ENCODE results near the gene DMTF1. TPM values are rescaled to one million over a fixed set of nuclear protein-coding genes. Genes with fewer than 3 reads are reported as not detected.
"Not testable (repeated sequence)": the region's sequence is repeated elsewhere in the genome, so short reads cannot be mapped to it uniquely, and the experiment has no call there.

Gene DMTF1
- polyA plus RNA-seq, 2 donors: 18.9 to 37.6 TPM

DNA sequence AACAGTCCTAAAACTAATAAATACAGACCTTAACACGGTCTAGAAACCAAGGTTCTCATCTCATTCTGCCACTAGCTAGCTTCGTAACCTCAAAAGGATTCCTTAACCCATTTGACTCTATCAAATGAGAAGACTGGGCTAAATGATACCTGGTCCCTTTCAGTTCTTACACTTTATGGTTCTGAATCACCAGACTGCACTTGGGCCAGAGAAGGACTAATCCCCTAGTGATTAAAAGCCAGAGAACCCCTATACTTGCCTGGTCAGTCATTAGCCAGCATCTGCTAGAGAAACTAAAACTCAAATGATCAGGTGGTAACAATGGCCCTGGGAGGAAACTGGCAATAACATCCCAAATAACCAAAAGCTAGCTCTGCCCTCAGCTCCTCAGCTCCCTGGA is 50.5 kb downstream of the DMTF1 start:
- WGBS, 2 donors: 97% methylated on average over 2 of the region's 2 CpGs
- no peaks in the 10 kb centered on the region for H3K4me1 ChIP-seq (ENCODE audit: control insufficient read depth in 2 of 2, insufficient read depth in 2 of 2, low read length in 1 of 2)
- H3K27ac ChIP-seq (ENCODE audit: low read depth in 2 of 2, low read length in 1 of 2): no peak overlapping the region
- no peaks in the 10 kb centered on the region for H3K27me3 ChIP-seq (ENCODE audit: control insufficient read depth in 1 of 2, insufficient read depth in 2 of 2, low read length in 2 of 2)
- peaks cover 0 to 7% of the 10 kb centered on the region in 2 donors for H3K9me3 ChIP-seq (ENCODE audit: control insufficient read depth in 2 of 2, insufficient read depth in 1 of 2, low read depth in 1 of 2, low read length in 1 of 2)
- H3K4me3 ChIP-seq (ENCODE audit: low read depth in 1 of 2, low read length in 2 of 2): no peak overlapping the region
- H3K36me3 ChIP-seq (ENCODE audit: control insufficient read depth in 2 of 2, insufficient read depth in 2 of 2, low read length in 1 of 2): no peaks in the 10 kb centered on the region

- not testable (repeated sequence) for H3K4me1 ChIP-seq (ENCODE audit: control insufficient read depth in 2 of 2, insufficient read depth in 2 of 2, low read length in 1 of 2); H3K36me3 ChIP-seq (ENCODE audit: control insufficient read depth in 2 of 2, insufficient read depth in 2 of 2, low read length in 1 of 2); H3K27ac ChIP-seq (ENCODE audit: low read depth in 2 of 2, low read length in 1 of 2); H3K4me3 ChIP-seq (ENCODE audit: low read depth in 1 of 2, low read length in 2 of 2); H3K9me3 ChIP-seq (ENCODE audit: control insufficient read depth in 2 of 2, insufficient read depth in 1 of 2, low read depth in 1 of 2, low read length in 1 of 2); H3K27me3 ChIP-seq (ENCODE audit: control insufficient read depth in 1 of 2, insufficient read depth in 2 of 2, low read length in 2 of 2)
- 81 to 85% methylated on average over 4 of the region's 4 CpGs for WGBS, 2 donors
Observed at GRCh38 chr7:87203929-87204328, 51.7 kb downstream of the DMTF1 start.

DNA sequence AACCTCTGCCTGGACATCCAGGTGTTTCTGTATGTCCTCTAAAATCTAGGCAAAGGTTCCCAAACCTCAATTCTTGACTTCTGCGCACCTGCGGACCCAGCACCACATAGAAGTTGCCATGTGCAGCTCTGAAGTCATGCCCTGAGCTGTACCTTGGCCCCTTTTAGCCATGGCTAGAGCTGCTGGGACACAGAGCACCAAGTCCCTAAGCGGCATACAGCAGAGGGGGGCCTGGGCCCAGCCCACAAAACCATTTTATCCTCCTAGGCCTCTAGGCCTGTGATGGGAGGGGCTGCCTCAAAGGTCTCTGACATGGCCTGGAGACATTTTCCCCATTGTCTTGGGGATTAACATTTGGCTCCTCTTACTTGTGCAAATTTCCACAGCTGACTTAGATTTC is 52.7 kb downstream of the DMTF1 start:
- Histone ChIP-seq H3K4me3 (ENCODE audit: low read depth in 1 of 2, low read length in 2 of 2) (no peak overlapping the region), H3K9me3 (ENCODE audit: control insufficient read depth in 2 of 2, insufficient read depth in 1 of 2, low read depth in 1 of 2, low read length in 1 of 2) (peaks cover 0 to 7% of the 10 kb centered on the region in 2 donors), H3K4me1 (ENCODE audit: control insufficient read depth in 2 of 2, insufficient read depth in 2 of 2, low read length in 1 of 2) (no peaks in the 10 kb centered on the region), H3K27ac (ENCODE audit: low read depth in 2 of 2, low read length in 1 of 2) (no peak overlapping the region), H3K27me3 (ENCODE audit: control insufficient read depth in 1 of 2, insufficient read depth in 2 of 2, low read length in 2 of 2) (no peaks in the 10 kb centered on the region), H3K36me3 (ENCODE audit: control insufficient read depth in 2 of 2, insufficient read depth in 2 of 2, low read length in 1 of 2) (peaks cover 0 to under 1% of the 10 kb centered on the region in 2 donors)
- WGBS, 2 donors: 66 to 68% methylated on average over 3 of the region's 3 CpGs

DNA sequence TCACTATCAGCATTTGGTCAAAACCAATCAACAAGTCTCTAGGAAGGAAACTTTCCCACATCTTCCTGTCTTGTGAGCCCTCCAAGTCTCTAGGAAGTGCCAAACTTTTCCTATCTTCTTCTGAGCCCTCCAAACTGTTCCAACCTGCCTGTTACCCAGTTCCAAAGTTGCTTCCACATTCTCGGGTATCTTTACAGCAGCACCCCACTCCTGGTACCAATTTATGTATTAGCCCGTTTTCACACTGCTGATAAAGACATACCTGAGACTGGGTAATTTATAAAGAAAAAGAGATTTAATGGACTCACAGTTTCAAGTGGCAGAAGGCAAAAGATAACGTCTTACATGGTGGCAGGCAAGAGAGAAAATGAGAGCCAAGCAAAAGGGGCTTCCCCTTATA is 53.4 kb downstream of the DMTF1 start:
- 93 to 95% methylated on average over 3 of the region's 3 CpGs for WGBS, 2 donors
- H3K4me1 ChIP-seq (ENCODE audit: control insufficient read depth in 2 of 2, insufficient read depth in 2 of 2, low read length in 1 of 2); H3K4me3 ChIP-seq (ENCODE audit: low read depth in 1 of 2, low read length in 2 of 2); H3K27me3 ChIP-seq (ENCODE audit: control insufficient read depth in 1 of 2, insufficient read depth in 2 of 2, low read length in 2 of 2); H3K36me3 ChIP-seq (ENCODE audit: control insufficient read depth in 2 of 2, insufficient read depth in 2 of 2, low read length in 1 of 2); H3K27ac ChIP-seq (ENCODE audit: low read depth in 2 of 2, low read length in 1 of 2); H3K9me3 ChIP-seq (ENCODE audit: control insufficient read depth in 2 of 2, insufficient read depth in 1 of 2, low read depth in 1 of 2, low read length in 1 of 2): not testable (repeated sequence)

GRCh38 chr7:87206361-87206760 is 54.1 kb downstream of the DMTF1 start:
- H3K27me3 ChIP-seq (ENCODE audit: control insufficient read depth in 1 of 2, insufficient read depth in 2 of 2, low read length in 2 of 2): no peaks in the 10 kb centered on the region
- WGBS, 2 donors: 94 to 97% methylated on average over 1 of the region's 1 CpG
- peaks cover 0 to 2% of the 10 kb centered on the region in 2 donors for H3K36me3 ChIP-seq (ENCODE audit: control insufficient read depth in 2 of 2, insufficient read depth in 2 of 2, low read length in 1 of 2)
- H3K9me3 ChIP-seq (ENCODE audit: control insufficient read depth in 2 of 2, insufficient read depth in 1 of 2, low read depth in 1 of 2, low read length in 1 of 2): peaks cover 0 to 7% of the 10 kb centered on the region in 2 donors
- H3K4me1 ChIP-seq (ENCODE audit: control insufficient read depth in 2 of 2, insufficient read depth in 2 of 2, low read length in 1 of 2): peaks cover 0 to 2% of the 10 kb centered on the region in 2 donors
- H3K4me3 ChIP-seq (ENCODE audit: low read depth in 1 of 2, low read length in 2 of 2): no peak overlapping the region
- no peak overlapping the region for H3K27ac ChIP-seq (ENCODE audit: low read depth in 2 of 2, low read length in 1 of 2)

- Histone ChIP-seq H3K4me3 (ENCODE audit: low read depth in 1 of 2, low read length in 2 of 2) (no peak overlapping the region), H3K4me1 (ENCODE audit: control insufficient read depth in 2 of 2, insufficient read depth in 2 of 2, low read length in 1 of 2) (peaks cover 0 to 2% of the 10 kb centered on the region in 2 donors), H3K27me3 (ENCODE audit: control insufficient read depth in 1 of 2, insufficient read depth in 2 of 2, low read length in 2 of 2) (no peaks in the 10 kb centered on the region), H3K27ac (ENCODE audit: low read depth in 2 of 2, low read length in 1 of 2) (no peak overlapping the region), H3K36me3 (ENCODE audit: control insufficient read depth in 2 of 2, insufficient read depth in 2 of 2, low read length in 1 of 2) (peaks cover 0 to 2% of the 10 kb centered on the region in 2 donors), H3K9me3 (ENCODE audit: control insufficient read depth in 2 of 2, insufficient read depth in 1 of 2, low read depth in 1 of 2, low read length in 1 of 2) (peaks cover 0 to 7% of the 10 kb centered on the region in 2 donors)
- WGBS, 2 donors: 91 to 92% methylated on average over 18 of the region's 18 CpGs
Observed at GRCh38 chr7:87209295-87209924, 57.2 kb downstream of the DMTF1 start.

DNA sequence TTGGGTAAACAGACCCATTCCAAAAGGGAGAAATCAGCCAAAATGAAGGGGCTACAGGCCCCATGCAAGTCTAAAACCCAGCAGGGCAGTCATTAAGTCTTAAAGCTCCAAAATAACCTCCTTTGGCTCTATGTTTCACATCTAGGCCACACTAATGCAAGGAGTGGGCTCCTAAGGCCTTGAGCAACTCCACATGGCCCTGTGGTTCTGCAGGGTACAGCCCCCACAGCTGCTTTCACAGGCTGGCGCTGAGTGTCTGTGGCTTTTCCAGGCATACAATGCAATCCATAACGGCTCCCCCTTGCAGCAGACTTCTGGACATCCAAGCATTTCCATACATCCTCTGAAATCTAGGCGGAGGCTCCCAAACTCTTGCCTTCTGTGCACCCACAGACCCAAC is 58.3 kb downstream of the DMTF1 start:
- 93% methylated on average over 3 of the region's 3 CpGs for WGBS, 2 donors
- Histone ChIP-seq H3K27ac (ENCODE audit: low read depth in 2 of 2, low read length in 1 of 2) (no peak overlapping the region), H3K4me1 (ENCODE audit: control insufficient read depth in 2 of 2, insufficient read depth in 2 of 2, low read length in 1 of 2) (peaks cover 0 to 2% of the 10 kb centered on the region in 2 donors), H3K9me3 (ENCODE audit: control insufficient read depth in 2 of 2, insufficient read depth in 1 of 2, low read depth in 1 of 2, low read length in 1 of 2) (no peaks in the 10 kb centered on the region), H3K4me3 (ENCODE audit: low read depth in 1 of 2, low read length in 2 of 2) (no peak overlapping the region), H3K36me3 (ENCODE audit: control insufficient read depth in 2 of 2, insufficient read depth in 2 of 2, low read length in 1 of 2) (peaks cover 0 to 2% of the 10 kb centered on the region in 2 donors), H3K27me3 (ENCODE audit: control insufficient read depth in 1 of 2, insufficient read depth in 2 of 2, low read length in 2 of 2) (no peaks in the 10 kb centered on the region)

DNA sequence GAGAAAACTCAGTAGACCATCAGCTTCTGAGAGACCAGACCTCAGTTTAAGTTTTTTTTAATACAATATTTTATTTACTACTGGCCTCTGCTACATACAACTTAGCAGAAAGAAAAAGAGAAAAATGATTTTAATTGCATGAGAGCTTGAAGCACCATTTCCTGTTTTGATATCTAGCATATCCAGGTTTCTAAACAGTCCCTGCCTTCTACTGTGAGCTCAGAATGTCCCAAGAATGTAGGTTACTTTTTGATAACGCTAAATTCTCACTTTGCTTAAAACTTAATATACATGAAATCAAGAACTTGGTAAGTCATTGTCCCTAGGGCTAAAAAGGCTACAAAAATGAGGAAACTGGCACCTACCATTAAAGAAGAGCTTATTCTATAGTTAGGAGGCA is 60.2 kb downstream of the DMTF1 start:
- Histone ChIP-seq H3K36me3 (ENCODE audit: control insufficient read depth in 2 of 2, insufficient read depth in 2 of 2, low read length in 1 of 2) (peaks cover 0 to 2% of the 10 kb centered on the region in 2 donors), H3K27me3 (ENCODE audit: control insufficient read depth in 1 of 2, insufficient read depth in 2 of 2, low read length in 2 of 2) (no peaks in the 10 kb centered on the region), H3K9me3 (ENCODE audit: control insufficient read depth in 2 of 2, insufficient read depth in 1 of 2, low read depth in 1 of 2, low read length in 1 of 2) (no peaks in the 10 kb centered on the region), H3K27ac (ENCODE audit: low read depth in 2 of 2, low read length in 1 of 2) (no peak overlapping the region), H3K4me3 (ENCODE audit: low read depth in 1 of 2, low read length in 2 of 2) (no peak overlapping the region), H3K4me1 (ENCODE audit: control insufficient read depth in 2 of 2, insufficient read depth in 2 of 2, low read length in 1 of 2) (peaks cover 0 to 2% of the 10 kb centered on the region in 2 donors)
- 72 to 76% methylated on average over 1 of the region's 1 CpG for WGBS, 2 donors

DNA sequence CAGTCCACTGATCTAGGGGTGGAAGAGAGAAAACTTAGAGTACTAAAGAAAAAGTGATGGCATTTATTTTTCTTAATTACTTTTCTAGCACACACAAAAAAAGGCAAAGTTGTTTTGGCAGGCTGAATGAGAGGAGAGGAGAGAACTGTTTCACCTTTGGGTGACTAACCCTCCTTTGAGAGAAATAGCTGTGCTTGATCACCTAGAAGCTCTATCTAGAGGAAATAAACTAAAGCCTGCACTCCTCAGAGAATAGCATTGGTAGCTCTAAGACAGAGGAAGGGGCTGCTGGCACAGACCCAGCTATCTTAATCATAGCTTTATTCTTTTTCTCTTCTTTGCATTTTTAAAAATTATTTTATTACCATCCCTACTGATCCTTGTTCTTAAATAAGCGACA is 61.0 kb downstream of the DMTF1 start:
- Histone ChIP-seq H3K27me3 (ENCODE audit: control insufficient read depth in 1 of 2, insufficient read depth in 2 of 2, low read length in 2 of 2) (no peaks in the 10 kb centered on the region), H3K4me1 (ENCODE audit: control insufficient read depth in 2 of 2, insufficient read depth in 2 of 2, low read length in 1 of 2) (peaks cover 0 to 2% of the 10 kb centered on the region in 2 donors), H3K4me3 (ENCODE audit: low read depth in 1 of 2, low read length in 2 of 2) (no peak overlapping the region), H3K9me3 (ENCODE audit: control insufficient read depth in 2 of 2, insufficient read depth in 1 of 2, low read depth in 1 of 2, low read length in 1 of 2) (no peaks in the 10 kb centered on the region), H3K36me3 (ENCODE audit: control insufficient read depth in 2 of 2, insufficient read depth in 2 of 2, low read length in 1 of 2) (peaks cover 0 to 2% of the 10 kb centered on the region in 2 donors), H3K27ac (ENCODE audit: low read depth in 2 of 2, low read length in 1 of 2) (no peak overlapping the region)
- WGBS, 2 donors: 84 to 99% methylated on average over 1 of the region's 1 CpG

DNA sequence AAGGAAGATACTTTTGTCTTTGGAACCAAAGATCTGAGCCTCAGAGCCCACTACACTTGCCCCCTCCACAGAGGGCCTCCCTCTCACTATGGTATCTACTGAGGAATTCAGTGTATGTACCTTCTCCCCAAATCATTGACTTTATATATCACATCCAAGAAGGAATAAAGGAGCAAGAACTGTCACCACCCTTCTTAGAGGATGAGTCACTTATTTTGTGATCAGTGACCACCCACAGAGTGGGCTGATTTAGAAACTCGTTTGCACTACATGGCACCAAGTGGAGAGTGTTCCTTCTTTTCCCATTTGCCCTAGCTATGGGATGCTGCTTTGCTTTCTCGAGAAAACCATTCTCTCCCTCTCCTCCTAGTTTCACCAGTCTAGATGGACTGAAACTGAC is 61.6 kb downstream of the DMTF1 start:
- Histone ChIP-seq H3K9me3 (ENCODE audit: control insufficient read depth in 2 of 2, insufficient read depth in 1 of 2, low read depth in 1 of 2, low read length in 1 of 2) (no peaks in the 10 kb centered on the region), H3K4me3 (ENCODE audit: low read depth in 1 of 2, low read length in 2 of 2) (no peak overlapping the region), H3K4me1 (ENCODE audit: control insufficient read depth in 2 of 2, insufficient read depth in 2 of 2, low read length in 1 of 2) (peaks cover 0 to 2% of the 10 kb centered on the region in 2 donors), H3K36me3 (ENCODE audit: control insufficient read depth in 2 of 2, insufficient read depth in 2 of 2, low read length in 1 of 2) (peaks cover 0 to 2% of the 10 kb centered on the region in 2 donors), H3K27ac (ENCODE audit: low read depth in 2 of 2, low read length in 1 of 2) (no peak overlapping the region), H3K27me3 (ENCODE audit: control insufficient read depth in 1 of 2, insufficient read depth in 2 of 2, low read length in 2 of 2) (no peaks in the 10 kb centered on the region)
- WGBS, 2 donors: 55% methylated on average over 2 of the region's 2 CpGs
